ENCODE data around the gene OR4D11. TPM values are rescaled to one million over a fixed set of nuclear protein-coding genes. Genes with fewer than 3 reads are reported as not detected.

OR4D11 gene
- total and polyA plus RNA-seq, 2 donors (not counting 3 experiments of a cell fraction or from before 2014, with no cell fraction given) = not detected

DNA sequence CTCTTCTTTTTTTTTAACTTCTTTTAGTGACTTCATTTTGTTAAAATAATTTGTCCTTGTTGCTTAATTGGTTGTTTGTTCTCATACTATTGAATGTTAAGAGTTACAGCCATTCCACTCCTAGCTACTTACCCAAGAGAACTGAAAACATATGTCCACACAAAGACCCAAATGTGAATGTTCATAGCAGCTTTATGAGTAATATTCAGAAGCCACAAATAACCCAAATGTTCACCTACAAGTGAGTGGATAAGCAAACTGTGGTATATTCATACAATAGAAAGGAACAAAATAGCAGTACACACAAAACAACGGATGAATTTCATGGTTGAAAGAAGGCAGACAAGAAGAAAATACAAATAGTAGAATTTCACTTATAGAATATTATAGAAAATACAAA, 1.4 kb upstream of the OR4D11 start:
- no TSS peak for BruUV-seq (replicated peaks)
- FAIRE-seq = no peak
- ChIA-PET CTCF (interaction anchor here (1.2 kb wide), 1 partner anchor 35 kb away, joined by 4 read pairs; no protein-coding TSS in a partner anchor), POLR2A (no interaction called here)
- dilution Hi-C loops (cut with MboI; ENCODE audit: extremely low pct_ligation_motif_present, low sequenced_read_pairs) = no loop called here
- intact Hi-C loops (cut with micrococcal nuclease) = no loop called here
- H3K4me3 ChIP-seq (replicated peaks in 1 of 3; ENCODE audit: insufficient read depth in 1 of 3, low read depth in 1 of 3, low read length in 3 of 3) = no peak overlapping the region
- H3K36me3 ChIP-seq (ENCODE audit: control insufficient read depth in 2 of 2, extremely low read depth in 1 of 2, insufficient read depth in 2 of 2, low read length in 2 of 2) = no peaks in the 10 kb centered on the region
- DNase-seq (ENCODE audit: low read depth, low spot score) = no peak
- no peak overlapping the region for H3K4me2 ChIP-seq (ENCODE audit: insufficient read depth, low read length)
- no peak overlapping the region for H3K27ac ChIP-seq (ENCODE audit: insufficient read depth, low read depth, low read length)
- no peak overlapping the region for H3K9ac ChIP-seq (replicated peaks; ENCODE audit: extremely low read depth, insufficient read depth, low read length)
- no peaks in the 10 kb centered on the region for H3K79me2 ChIP-seq (ENCODE audit: control insufficient read depth, insufficient read depth, low read length)
- H3K9me3 ChIP-seq (replicated peaks; ENCODE audit: control insufficient read depth, insufficient read depth, low read length) = no peaks in the 10 kb centered on the region
- no peaks in the 10 kb centered on the region for H3K4me1 ChIP-seq (ENCODE audit: control insufficient read depth, extremely low read depth, insufficient read depth, low read length)
- TF ChIP-seq EZH2 (IDR thresholded peaks at IDR 0.05; ENCODE audit: borderline replicate concordance, low read depth, low read length, severe bottlenecking) (no peak), FOS (IDR thresholded peaks at IDR 0.05; ENCODE audit: borderline replicate concordance, insufficient read depth, low read length) (no peak), JUN (IDR thresholded peaks at IDR 0.05; ENCODE audit: borderline replicate concordance, insufficient read depth, insufficient read length, low read depth) (no peak)
- TF ChIP-seq, protein P1, sequence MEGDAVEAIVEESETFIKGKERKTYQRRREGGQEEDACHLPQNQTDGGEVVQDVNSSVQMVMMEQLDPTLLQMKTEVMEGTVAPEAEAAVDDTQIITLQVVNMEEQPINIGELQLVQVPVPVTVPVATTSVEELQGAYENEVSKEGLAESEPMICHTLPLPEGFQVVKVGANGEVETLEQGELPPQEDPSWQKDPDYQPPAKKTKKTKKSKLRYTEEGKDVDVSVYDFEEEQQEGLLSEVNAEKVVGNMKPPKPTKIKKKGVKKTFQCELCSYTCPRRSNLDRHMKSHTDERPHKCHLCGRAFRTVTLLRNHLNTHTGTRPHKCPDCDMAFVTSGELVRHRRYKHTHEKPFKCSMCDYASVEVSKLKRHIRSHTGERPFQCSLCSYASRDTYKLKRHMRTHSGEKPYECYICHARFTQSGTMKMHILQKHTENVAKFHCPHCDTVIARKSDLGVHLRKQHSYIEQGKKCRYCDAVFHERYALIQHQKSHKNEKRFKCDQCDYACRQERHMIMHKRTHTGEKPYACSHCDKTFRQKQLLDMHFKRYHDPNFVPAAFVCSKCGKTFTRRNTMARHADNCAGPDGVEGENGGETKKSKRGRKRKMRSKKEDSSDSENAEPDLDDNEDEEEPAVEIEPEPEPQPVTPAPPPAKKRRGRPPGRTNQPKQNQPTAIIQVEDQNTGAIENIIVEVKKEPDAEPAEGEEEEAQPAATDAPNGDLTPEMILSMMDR (IDR thresholded peaks at IDR 0.05; ENCODE audit: extremely low read depth in 1 of 2, insufficient read depth in 1 of 2, low read depth in 1 of 2, low read length in 2 of 2) = no peak
- no peaks in the 10 kb centered on the region for H4K20me1 ChIP-seq (replicated peaks; ENCODE audit: control insufficient read depth, extremely low read depth, insufficient read depth, low read length)
- no peaks in the 10 kb centered on the region for H3K9me1 ChIP-seq (replicated peaks; ENCODE audit: control insufficient read depth, extremely low read depth, insufficient read depth, low read length)
- no peak overlapping the region for H2AFZ ChIP-seq (ENCODE audit: low read depth, low read length)
- H3K27me3 ChIP-seq (ENCODE audit: control insufficient read depth in 2 of 2, insufficient read depth in 2 of 2, low read length in 2 of 2) = peaks cover 0 to 1% of the 10 kb centered on the region in 2 experiments
